HG03135 (cell line): ENCODE results near the gene CUL4A.
"Not testable (repeated sequence)": the region's sequence is repeated elsewhere in the genome, so short reads cannot be mapped to it uniquely, and the experiment has no call there.

Experiments used
- ATAC-seq: cut with Tn5 transposase; IDR thresholded peaks from one replicate; pipeline ENCODE4 v1.9.1; 2021; ENCODE audit warnings: mild to moderate bottlenecking, moderate library complexity; ENCODE audit not compliant: unreplicated experiment

The CUL4A gene

DNA sequence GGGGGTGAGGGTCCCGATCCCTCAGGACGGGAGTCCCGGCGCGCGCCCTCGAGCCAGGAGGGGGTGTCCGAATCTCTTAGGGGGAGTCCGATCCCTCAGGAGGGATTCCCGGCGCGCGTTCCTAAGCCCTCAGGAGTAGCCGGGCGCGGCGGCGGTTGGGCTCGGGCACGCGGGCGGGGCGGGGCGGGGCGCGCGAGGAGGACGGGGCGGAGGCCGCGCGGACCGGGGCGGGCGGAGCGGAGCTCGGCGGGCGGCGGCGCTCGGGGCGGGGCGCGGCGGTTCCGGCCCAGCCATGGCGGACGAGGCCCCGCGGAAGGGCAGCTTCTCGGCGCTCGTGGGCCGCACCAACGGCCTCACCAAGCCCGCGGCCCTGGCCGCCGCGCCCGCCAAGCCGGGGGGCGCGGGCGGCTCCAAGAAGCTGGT, at the start of gene CUL4A:
TSS of gene CUL4A (plus strand) at position 278 of the 423 bp plus-strand sequence. CDS start at position 293, 15 bp downstream.
- ATAC-seq, result peak; percentile 42

DNA sequence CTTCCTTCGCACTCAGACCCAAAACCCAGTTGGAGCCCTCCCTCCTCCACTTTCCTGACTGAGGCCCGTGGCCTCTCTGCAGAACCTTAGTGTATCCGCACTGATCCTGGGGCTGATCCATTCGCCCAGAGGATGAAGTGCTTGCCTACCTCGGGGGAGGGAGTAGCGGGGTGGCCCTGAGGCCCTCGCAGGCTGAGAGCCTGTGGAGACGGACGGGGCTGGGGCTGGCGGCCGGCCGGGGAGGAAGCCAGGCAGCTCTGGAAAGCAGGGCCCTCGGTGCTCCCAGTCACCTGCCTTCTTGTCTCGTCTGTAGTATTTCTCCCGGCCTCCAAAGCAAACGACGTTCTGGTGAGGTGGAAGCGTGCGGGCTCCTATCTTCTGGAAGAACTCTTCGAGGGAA, 49.7 kb upstream of the CUL4A start:
- ATAC-seq, result no peak

DNA sequence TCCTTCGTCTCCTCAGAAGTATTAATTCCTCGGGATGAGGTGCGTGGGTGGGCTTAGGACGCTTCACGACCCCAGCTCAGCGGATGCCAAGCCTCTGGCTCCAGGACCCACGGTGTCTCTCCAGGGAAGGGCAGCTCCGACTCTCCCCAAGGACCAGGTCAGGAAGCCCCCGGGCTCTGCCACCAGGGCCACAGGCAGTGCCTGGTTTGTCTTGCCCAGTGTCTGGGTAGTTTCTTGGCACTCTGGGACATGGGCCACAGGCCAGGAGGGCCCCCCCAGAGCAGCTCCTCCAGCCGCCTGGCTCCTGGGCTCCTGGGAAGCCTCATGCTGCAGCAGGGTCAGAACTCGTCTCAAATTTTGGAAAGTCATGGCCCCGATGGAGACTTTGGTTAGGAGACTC, 48.4 kb upstream of the CUL4A start:
- ATAC-seq, result no peak

DNA sequence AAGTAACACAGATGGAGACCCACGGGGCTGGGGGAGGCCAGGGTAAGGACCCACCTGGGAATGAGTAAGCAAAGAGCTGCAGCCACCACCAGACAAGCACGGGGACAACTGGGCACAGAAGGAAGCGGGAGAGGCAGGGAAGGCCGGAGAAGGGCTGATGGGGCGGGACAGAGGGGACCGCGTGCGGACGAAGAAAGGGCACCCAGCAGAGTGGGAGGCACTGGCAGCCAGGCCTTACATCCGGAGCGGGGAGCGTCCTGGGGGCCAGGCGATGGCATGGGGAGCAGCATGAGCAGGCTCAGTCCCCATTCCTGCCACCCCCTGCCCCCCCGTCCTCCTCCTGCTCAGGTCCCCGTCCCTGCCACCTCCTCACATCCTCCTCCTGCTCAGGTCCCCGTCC, 48.0 kb upstream of the CUL4A start:
- ATAC-seq, result no peak

DNA sequence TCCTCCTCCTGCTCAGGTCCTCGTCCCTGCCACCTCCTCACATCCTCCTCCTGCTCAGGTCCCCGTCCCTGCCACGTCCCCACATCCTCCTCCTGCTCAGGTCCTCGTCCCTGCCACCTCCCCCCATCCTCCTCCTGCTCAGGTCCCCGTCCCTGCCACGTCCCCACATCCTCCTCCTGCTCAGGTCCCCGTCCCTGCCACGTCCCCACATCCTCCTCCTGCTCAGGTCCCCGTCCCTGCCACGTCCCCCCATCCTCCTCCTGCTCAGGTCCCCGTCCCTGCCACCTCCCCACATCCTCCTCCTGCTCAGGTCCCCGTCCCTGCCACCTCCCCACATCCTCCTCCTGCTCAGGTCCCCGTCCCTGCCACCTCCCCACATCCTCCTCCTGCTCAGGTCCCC, 47.4 kb upstream of the CUL4A start:
- ATAC-seq, result not testable (repeated sequence)

DNA sequence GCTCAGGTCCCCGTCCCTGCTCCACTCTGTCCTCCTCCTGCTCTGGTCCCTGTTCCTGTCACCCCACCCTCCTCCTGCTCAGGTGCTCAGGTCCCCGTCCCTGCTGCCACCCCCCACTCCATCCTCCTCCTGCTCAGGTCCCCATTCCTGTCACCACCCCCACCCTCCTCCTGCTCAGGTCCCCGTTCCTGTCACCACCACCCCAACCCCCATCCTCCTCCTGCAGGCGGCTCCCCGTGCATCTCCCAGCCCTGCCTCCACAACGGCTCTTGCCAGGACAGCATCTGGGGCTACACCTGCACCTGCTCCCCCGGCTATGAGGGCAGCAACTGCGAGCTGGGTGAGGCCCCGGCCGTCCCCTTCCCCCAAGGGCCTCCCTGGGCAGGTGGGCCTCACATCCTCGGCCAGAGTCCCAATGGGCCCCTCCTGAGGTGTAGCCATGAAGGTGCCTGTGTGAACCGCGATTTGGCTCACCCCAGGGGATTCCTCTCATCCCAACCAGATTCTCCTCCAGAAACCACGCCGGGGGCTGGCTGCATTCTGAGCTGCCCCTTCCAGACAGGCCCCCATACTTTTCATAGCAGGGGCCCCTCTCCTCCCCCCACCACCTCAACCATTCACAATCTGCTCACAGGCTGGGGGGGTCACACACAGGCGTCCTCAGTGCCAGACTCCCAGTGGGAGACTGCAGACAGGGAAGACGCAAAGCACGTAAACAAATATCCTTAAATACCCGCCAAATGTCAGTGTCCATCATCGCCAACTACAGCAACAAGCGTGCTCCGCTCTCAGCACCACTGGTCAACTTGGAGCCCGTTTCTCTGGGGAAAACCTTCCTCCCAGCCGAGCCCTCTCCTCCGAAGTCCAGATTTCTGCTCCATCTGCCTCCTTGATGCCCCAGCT, 46.4 kb upstream of the CUL4A start:
- no peak for ATAC-seq

DNA sequence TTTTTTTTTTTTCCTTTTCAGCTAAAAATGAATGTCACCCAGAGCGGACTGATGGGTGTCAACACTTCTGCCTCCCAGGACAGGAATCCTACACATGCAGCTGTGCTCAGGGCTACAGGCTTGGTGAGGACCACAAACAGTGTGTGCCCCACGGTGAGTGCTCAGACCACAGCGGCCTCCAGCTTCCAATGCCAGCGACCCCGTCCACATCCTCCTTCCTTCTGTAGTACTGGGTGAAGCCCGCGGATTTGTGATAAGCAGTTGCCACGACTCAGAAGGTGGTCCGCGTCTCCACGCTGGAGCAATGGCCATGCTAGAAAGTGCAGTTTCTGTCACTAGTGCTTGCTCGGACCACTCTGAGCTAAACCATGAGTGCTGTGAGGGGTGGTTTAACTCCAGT, 44.9 kb upstream of the CUL4A start:
- no peak for ATAC-seq

DNA sequence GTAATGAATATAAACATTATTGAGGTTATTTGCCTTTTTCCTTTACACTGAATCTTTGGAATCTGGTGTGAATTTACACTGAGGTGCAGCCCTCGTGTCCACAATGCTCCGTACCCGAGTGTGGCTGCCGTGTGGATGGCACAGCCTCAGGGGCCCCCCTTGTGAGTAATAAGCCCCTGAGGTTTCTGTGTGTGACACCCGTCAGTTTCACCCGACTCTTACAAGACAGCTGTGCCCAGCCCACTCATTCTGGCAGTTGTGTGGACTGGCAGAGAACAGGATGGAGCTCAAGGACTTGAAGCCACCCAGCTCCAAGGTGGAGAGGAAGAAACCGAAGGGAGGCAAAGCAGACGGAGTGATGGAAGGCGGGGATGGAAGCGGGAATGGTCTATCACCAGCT, 43.1 kb upstream of the CUL4A start:
- ATAC-seq, result no peak

DNA sequence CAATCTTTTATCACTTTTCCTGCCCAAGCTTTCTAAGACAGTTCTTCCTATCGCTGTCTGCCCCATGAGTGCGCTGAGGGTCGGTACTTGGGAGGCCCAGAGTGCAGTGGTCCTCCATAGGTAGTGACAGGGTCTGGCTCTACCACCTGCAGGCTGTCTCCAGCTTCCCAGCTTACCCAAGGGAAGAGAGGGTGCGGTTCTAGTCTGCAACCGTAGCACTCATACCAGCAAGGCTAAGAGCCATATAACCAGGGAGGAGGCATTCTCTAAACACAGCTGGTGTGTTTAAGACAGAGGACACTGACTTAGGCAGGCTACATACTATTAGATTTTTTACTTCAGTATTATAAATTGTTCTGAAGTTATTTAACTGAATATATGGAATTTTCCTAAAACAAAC, 42.7 kb upstream of the CUL4A start:
- no peak for ATAC-seq

DNA sequence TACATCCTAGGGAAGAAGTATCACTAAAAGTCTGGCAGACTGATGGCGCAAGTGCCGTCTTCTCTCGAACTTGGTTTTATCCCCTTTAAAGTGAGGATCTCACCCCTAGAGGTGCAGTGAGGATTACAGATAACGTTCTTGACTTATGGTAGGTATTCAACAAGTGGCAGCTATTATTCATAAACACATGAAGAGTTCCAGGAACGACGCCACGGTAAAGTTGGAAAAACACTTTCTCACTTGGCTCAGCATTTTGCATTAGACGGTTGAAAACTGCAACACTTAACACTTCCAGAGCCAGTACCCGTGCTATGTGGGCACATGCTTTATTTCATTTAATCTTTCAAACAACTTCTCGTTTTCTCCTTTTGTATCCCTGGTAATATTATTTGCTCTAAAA, 42.3 kb upstream of the CUL4A start:
- no peak for ATAC-seq

DNA sequence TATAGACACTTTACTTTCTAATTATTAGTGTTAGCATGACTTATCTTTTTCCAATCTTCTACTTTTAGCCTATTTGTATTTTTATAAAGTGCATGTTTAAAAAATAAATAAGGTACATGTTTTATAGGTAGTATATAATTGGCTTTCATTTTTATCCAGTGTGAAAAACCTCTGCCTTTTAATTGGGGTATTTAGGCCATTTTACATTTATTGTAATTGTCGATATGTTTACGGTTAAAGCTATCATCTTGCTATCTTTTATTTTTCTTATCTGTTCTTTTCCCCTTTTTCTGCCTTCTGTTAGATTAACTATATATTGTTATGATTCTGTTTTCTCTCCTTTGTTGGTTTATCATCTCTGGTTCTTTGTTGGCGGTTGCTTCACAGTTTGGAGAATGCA, 41.8 kb upstream of the CUL4A start:
- ATAC-seq, result no peak

DNA sequence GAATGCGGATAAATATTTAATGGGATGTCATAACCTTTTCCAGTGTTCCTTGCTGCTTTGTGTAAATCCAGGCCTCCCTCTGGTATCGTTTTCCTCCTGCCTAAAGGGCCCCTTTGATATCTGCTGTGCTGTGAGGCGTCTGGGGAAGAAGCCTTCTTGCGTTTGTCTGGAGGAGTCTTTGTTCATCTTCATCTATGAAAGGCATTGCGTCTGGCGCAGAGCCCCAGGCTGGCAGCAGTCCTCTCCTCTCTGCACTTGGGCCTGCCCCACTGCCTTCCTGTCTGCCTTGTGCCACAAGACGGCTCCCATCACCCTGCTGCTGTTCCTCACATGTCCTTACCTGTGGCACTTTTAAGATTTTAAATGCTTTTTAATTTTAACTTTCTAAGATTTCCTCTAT, 41.2 kb upstream of the CUL4A start:
- no peak for ATAC-seq

DNA sequence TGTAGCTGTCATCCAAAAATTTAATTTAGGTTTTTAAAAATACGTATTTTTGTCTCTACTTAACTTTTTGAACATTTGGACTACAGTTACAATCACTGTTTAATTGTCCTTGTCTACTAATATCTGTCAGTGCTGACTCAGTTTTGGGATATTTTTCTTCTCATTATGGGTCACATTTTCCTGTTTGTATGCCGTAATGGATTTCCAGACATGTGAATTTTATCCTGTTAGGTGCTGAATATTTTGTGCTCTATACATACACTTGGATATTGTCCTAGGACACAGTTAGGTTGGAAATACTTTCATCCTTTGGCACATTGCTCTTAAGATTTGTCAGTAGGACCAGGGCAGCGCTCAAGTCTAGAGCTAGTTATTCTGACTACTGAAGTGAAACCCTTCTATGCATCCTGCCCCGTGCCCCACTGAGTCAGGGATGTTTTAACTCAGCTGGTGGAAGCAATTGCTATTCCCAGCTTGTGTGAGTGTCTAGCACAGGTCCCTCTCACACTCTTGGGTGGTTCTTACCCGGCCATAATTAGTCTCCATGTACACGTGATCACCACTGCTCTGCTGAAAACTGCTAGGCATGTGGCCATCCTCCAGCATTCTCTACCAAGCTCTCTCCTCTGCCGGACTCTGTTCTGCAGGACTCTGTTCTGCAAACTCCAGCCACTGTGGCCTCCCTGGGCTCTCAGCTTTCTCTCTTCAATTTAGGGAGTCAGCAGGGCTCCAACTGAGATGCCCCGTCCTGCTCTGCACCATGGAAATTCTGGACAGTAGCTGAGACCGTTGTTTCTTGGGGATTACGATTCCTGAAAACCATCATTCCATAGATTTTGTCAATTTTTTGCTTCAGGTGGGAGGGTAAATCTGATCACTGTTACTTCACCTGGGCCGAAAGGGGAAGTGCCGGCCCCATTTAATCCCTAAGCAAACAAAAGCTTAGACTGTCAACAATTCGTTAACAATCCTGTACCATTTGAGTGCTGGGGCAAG, 39.8 kb upstream of the CUL4A start:
- ATAC-seq, result no peak

DNA sequence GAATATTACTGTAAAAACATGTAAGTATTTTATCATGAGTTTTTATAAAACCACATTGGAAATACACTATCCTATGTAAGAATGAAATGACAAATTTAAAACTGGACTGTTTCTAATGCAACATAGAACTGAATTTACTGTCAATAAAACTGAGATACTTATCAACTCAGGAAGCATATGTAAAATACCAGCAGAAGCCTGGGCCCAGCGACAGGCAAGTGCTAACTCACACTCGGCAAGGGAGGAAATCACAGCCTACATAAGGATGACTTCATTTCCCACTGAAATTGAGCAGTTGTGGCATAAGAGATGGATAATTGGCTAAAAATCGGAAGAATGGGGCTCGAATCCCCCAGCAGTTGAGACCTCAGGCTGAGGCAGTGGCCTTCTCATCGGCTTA, 38.9 kb upstream of the CUL4A start:
- no peak for ATAC-seq

DNA sequence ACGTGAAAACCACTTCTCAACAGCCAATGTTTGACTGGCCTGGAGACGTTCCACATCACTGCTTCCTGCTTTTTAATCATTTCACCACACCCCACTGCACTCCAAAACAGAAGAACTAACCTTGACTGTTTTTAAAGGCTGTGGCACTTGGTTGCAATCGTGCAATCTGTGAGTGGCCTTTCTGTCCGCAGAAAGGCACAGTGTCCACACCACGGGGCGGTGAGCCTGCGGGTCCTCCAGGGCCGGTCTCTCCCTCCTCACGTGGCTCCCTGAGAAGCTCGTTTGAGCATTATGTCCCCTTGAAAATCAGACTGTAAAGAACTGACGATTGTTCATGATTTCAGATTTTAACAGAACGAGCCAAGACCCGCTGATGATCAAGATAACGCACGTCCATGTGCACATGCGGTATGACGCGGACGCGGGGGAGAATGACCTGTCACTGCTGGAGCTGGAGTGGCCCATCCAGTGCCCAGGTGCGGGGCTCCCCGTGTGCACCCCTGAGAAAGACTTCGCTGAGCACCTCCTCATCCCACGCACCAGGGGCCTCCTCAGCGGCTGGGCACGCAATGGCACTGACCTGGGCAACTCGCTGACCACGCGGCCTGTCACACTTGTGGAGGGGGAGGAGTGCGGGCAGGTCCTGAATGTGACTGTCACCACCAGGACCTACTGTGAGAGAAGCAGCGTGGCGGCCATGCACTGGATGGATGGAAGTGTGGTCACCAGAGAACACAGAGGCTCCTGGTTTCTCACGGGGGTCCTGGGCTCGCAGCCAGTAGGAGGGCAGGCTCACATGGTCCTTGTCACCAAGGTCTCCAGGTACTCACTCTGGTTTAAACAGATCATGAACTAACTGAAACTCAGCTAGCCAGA, 37.9 kb upstream of the CUL4A start:
- ATAC-seq, result no peak

DNA sequence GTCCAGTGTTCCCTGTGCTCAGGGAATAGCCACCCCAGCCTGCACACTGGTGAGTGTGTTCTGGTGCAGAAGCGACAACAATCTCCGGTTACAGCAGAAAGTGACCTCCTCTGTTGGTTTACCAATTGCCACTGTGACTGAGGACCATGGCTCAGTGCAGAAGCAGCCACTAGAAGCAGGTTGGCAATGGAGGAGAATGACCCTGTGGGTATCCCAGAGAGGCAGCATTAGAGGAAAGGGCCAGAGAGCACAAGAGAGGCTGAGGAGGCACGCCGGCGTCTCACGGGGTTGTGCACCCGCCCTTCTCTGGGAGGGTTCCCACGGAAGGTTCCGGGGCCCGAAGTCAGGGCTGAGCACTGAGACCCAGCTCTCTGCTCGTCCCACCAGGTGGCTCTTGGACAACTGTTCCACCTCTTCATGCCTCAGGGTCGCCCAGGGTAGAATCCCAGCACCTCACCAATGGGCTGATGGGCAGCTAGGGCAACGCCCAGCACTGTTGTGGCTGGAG, 36.9 kb upstream of the CUL4A start:
- no peak for ATAC-seq

DNA sequence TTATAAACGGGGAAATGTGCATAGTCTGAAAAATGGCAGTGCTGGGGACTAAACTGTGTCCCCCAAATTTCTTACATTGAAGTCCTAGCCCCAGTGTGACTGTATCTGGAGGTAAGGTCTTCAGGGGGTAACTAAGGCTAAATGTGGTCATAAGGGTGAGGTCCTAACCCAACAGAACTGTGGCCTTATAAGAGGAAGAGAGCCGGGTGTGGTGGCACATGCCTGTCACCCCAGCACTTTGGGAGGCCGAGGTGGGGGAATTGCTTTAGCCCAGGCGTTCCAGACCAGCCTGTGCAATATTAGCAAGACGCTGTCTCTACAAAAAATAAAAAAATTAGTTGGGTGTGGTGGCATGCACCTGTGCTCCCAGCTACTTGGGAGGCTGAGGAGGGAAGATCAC, 33.1 kb upstream of the CUL4A start:
- no peak for ATAC-seq

DNA sequence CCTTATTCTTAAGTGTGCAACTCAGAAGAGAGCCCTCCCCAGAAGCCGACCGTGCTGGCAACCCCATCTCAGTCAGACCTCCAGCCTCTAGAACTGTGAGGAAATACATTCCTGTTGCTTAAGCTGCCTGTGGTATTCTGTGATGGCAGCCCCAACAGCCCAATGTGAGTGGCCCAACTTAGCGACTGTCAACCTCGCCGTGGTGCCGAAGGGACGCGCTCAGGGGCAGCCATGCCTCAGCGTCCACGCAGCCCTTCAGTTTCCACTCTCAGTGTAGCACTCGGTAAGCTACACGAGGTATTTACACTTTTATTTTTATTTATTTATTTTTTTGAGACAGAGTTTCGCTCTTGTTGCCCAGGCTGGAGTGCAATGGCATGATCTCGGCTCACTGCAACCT, 32.6 kb upstream of the CUL4A start:
- no peak for ATAC-seq

DNA sequence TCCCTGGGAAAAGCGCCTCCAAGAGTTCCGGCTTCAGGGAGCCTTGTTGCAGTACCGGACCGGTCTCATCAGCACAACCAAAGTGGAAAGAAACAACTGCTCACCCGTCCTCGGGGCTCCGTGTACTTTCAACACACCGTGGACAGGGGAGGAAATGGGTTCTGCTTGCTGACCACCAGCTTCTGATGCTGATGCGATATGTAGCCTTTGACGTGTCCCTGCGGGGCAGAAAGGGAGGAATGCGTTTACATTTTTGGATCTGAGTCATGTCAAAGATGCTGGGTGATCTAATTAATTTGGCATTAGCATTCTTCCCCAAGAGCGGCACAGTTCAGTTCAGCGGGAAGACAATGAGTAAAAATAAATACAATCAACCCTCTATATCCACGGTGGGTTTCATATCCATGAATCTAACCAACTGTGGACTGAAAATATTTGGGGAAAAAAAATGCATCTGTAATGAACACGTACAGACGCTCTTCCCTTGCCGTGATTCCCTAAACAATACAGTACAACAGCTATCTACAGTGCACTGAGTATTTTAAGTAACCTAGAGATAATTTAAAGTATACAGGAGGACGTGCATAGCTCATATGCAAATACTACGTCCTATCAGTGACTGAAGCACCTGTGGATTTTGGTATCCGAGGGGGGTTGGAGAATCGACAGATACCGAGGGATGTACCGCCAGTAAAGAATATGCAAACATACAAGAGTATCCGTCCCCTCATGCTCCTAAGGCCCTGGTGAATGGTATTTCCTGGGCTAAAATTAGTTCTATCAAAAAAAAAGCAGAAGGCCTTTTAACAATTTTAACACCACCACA, 31.1 kb upstream of the CUL4A start:
- no peak for ATAC-seq

DNA sequence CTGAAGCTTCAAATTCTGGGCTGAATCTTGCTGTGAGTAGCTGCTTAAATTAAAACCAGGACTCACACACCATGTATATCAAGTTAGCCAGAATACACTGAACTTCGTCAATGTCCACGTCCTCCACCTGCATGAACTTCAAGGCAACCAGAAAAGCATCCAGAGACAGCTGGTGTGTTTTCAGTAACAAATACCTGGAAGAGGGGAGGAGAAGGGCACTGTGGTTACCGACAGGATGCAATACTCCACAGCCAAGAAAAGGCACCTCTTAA, 30.6 kb upstream of the CUL4A start:
- ATAC-seq, result no peak
